ENCODE results near the gene ZC3H4.
"Not testable (repeated sequence)": the region's sequence is repeated elsewhere in the genome, so short reads cannot be mapped to it uniquely, and the experiment has no call there.

ZC3H4 gene

DNA sequence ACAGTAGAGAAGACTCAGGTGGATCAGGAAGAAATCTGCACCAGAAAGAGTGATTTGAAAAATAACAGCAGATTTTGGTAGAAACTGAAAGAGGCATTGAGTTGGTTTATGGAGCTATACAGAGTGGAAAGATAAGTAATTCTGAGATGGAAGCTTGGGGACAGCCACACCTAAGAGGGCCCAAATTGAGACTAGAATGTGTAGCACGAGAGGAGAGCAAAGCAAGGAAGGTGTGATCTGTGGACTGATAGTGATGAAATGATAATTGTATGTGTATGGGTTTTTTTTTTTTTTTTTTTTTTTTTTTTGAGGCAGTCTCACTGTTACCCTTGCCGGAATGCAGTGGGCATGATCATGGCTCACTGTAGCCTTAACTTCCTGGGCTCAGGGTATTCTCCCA is 33.3 kb upstream of the ZC3H4 start:
- DNase-seq (ENCODE audit: low read depth): no peak
- TF ChIP-seq, protein P1, sequence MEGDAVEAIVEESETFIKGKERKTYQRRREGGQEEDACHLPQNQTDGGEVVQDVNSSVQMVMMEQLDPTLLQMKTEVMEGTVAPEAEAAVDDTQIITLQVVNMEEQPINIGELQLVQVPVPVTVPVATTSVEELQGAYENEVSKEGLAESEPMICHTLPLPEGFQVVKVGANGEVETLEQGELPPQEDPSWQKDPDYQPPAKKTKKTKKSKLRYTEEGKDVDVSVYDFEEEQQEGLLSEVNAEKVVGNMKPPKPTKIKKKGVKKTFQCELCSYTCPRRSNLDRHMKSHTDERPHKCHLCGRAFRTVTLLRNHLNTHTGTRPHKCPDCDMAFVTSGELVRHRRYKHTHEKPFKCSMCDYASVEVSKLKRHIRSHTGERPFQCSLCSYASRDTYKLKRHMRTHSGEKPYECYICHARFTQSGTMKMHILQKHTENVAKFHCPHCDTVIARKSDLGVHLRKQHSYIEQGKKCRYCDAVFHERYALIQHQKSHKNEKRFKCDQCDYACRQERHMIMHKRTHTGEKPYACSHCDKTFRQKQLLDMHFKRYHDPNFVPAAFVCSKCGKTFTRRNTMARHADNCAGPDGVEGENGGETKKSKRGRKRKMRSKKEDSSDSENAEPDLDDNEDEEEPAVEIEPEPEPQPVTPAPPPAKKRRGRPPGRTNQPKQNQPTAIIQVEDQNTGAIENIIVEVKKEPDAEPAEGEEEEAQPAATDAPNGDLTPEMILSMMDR (IDR thresholded peaks at IDR 0.05; ENCODE audit: control insufficient read depth, insufficient read depth, low read depth, low read length, missing control alignments): no peak
- H3K4me3 ChIP-seq (ENCODE audit: control insufficient read depth, low read depth, low read length): no peak overlapping the region

DNA sequence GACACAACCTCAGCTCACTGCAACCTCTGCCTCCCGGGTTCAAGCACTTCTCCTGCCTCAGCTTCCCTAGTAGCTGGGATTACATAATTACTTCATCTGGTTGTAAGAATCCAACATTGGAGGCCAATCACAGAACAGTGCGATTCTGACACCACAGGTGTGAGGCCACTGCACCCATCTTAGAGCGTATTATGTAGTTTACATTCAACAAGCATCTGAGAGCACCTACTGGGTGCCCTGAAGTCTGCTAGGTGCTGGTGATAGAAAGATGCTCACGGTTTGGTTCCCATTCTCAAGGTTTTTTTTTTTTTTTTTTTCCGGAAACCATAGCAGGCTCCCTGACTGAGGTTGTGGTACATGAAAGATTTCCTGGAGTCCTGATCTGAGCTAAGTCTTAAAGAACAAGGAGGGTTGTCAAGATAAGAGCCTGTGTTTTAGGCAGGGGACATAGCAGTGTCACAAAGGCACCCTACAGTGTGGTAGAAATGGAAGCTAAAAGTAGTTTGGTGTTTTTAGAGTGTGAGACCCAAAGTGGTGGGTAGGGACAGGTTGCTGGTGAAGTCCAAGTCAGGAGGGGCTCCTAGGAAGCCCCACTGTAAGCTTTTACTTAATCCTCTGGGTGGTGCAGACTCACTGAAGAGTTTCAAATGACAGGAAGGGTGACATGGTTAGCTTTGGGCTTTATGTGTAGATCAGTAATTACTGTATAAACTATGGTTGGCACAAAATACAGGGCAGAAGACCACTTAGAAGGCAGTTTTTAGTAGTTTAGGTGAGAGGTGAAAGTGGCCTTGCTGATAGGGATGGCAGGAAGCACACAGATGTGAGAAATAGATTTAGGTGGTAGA is 32.3 kb upstream of the ZC3H4 start:
- H3K4me3 ChIP-seq (ENCODE audit: control insufficient read depth, low read depth, low read length): no peak overlapping the region
- TF ChIP-seq, protein P1 (IDR thresholded peaks at IDR 0.05; ENCODE audit: control insufficient read depth, insufficient read depth, low read depth, low read length, missing control alignments): no peak
- DNase-seq (ENCODE audit: low read depth): no peak

DNA sequence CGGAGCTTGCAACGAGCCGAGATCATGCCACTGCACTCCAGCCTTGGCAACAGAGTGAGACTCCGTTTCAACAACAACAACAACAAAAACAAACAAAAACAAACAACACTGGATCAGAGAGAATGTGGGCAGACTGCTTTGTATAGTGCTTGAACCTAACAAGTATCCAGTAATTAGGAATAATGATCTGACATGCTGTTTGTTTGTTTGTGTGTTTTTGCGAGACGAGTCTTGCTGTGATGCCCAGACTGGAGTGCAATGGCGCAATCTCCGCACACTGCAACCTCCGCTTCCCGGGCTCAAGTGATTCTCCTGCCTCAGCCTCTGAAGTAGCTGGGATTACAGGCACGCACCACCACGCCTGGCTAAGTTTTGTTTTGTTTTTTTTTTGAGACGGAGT is 31.1 kb upstream of the ZC3H4 start:
- TF ChIP-seq, protein P1 (IDR thresholded peaks at IDR 0.05; ENCODE audit: control insufficient read depth, insufficient read depth, low read depth, low read length, missing control alignments): no peak
- DNase-seq (ENCODE audit: low read depth): no peak
- H3K4me3 ChIP-seq (ENCODE audit: control insufficient read depth, low read depth, low read length): no peak overlapping the region

DNA sequence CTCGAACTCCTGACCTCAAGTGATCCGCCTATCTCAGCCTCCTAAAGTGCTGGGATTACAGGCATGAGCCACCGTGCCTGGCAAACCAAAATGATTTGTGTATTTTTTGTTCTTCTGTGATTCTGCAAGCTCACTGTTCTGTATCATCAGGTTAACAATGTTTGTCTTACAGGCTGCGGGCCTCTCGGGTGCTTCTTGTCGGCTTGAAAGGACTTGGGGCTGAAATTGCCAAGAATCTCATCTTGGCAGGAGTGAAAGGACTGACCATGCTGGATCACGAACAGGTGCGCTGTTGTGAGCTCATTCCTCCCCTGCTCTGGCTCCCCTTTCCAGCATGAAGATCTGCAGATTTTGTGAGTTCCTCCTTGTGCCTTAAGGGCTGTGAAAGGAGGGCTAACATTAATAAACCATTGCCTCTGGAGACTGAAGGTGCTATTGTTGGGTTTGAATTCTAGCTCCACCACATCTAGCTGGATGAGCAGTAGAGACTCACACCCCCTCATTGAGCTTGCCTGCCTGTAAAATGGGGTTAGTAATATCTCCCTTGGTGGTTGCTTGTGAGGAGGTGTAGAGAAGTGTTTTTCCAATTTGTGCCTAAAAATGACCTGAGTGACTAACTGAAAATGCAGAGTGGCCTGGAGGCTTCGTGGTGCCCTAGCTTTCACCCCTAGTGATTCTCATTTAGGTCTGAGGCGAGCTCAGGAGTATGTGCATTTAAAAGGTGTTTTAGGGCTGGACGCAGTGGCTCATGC is 29.9 kb upstream of the ZC3H4 start:
- DNase-seq (ENCODE audit: low read depth): no peak
- H3K4me3 ChIP-seq (ENCODE audit: control insufficient read depth, low read depth, low read length): no peak overlapping the region
- TF ChIP-seq, protein P1 (IDR thresholded peaks at IDR 0.05; ENCODE audit: control insufficient read depth, insufficient read depth, low read depth, low read length, missing control alignments): no peak

DNA sequence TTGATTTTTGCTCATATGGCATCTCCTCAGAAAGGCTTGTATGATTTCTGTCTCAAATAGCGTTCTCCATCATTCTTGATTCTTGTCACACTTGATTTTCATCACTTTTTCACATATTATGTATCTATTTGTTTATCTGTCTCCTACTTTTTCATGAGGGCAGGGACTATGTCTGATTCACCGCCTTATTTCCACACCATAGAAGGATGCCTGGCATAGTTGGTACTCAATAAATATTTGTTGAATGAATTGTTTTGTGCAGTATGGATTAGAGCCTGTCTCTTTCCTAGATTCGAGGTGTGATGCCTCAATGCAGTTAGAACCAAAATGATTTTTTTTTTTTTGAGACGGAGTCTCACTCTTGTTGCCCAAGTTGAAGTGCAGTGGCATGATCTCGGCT is 29.2 kb upstream of the ZC3H4 start:
- TF ChIP-seq, protein P1 (IDR thresholded peaks at IDR 0.05; ENCODE audit: control insufficient read depth, insufficient read depth, low read depth, low read length, missing control alignments): no peak
- no peak for DNase-seq (ENCODE audit: low read depth)
- no peak overlapping the region for H3K4me3 ChIP-seq (ENCODE audit: control insufficient read depth, low read depth, low read length)

DNA sequence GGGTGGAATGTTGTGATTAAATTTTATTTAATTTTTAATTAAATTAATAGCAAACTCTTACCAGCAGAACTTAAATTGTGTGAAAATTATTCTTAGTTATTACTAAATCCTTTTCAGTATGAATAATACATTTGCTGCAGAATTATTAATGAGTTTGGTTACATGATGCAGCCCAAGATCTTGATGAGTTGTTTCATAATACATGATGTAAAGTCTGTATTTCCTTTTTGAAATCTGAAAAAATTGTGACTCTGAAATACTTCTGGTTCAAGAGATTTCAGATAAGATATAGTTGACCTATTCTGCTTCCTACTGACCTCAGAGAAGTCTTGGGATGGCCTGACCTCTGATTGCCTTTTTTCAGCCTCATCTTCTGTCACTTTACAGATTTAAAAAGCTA is 28.1 kb upstream of the ZC3H4 start:
- no peak for DNase-seq (ENCODE audit: low read depth)
- H3K4me3 ChIP-seq (ENCODE audit: control insufficient read depth, low read depth, low read length): no peak overlapping the region
- TF ChIP-seq, protein P1 (IDR thresholded peaks at IDR 0.05; ENCODE audit: control insufficient read depth, insufficient read depth, low read depth, low read length, missing control alignments): no peak

DNA sequence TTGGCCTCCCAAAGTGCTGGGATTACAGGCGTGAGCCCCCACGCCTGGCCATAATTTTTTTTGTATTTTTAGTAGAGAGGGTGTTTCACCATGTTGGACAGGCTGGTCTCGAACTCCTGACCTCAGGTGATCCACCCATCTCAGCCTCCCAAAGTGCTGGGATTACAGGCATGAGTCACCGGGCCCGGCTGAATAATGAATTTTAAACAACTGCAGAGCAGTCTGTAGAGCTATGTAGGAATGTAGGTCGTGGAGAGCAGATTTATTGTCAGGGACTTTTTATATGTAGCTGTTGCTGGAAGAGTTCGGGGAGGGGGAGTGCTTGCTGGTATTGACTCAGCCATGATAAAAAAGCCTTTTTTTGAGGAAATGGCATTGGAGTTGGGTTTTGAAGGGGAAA is 27.7 kb upstream of the ZC3H4 start:
- not testable (repeated sequence) for H3K4me3 ChIP-seq (ENCODE audit: control insufficient read depth, low read depth, low read length)
- peak; percentile 61 for DNase-seq (ENCODE audit: low read depth)

Measured in AG09309 (cell line).